ENCODE results near the gene SLITRK3. TPM values are rescaled to one million over a fixed set of nuclear protein-coding genes. Genes with fewer than 3 reads are reported as not detected.

SLITRK3 gene
- total RNA-seq, 3 donors from 2014 or later = not detected

DNA sequence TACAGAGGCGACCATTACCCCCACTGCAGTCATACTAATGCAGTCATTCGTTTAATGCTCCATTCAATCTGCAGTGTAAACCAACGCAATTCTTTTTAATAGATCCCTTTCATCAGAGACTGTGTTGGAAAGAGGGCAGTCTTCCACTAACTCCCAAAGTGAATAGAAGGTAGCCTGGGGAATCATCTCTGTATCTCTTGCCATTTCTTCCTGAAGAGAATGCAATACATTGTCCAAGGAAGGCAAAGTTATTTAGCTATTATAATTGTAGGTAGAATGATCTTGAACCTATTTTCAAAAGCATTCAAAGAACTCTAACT lies 1.3 kb upstream of the SLITRK3 start:
- Mint-ChIP-seq H3K36me3 (ENCODE audit: insufficient read depth) (no peaks in the 10 kb centered on the region), H3K4me1 (ENCODE audit: low read depth) (peaks cover 18% of the 10 kb centered on the region), H3K27me3 (ENCODE audit: low read depth) (peaks cover 47% of the 10 kb centered on the region), H3K4me3 (no peak overlapping the region), H3K9me3 (no peaks in the 10 kb centered on the region)
- DNase-seq (no peak), ATAC-seq (no peak)

DNA sequence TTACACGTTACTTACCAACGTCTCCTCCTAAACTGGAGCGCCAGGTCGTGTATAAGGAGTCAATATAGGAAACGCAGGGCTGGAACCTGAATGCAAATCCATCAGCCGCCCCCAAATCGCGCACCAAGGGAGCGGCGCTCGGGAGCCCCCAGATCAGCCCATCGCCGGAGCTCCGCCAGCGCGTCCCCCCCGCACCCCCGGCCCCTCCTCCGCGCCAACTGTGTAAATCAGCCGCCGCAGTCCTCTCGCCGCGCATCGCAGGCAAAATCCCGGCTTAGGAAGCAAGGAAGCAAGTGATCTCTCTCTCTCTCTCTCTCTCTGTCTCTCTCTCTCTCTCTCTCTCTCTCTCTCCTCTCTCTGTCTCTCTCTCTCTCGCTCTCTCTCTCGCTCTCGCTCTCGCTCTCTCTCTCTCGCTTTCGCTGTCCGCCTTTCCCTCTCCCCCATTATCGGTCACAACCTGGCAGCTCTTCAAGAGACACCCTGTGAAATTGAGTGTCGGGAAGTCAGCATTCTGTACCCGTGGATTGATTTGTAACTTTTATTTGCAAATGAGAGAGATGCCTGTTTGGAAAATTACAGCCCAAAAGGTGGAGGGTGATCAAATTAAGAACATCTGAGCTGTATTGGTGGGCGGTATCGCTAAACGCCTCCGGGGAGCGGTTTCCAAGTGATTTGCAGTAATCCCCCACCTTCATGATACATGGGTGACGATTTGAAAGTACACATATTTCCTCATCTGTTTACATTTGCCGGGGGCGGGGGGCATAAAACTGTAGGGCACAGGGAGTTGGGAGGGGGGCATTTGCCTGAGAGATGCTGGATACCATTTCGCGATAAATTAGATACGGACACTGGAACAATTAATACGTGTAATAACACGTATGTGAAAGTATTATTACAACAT lies 645 bp upstream of the SLITRK3 start:
- no peak for DNase-seq
- ATAC-seq = no peak
- no peaks in the 10 kb centered on the region for H3K9me3 Mint-ChIP-seq
- no peaks in the 10 kb centered on the region for H3K36me3 Mint-ChIP-seq (ENCODE audit: insufficient read depth)
- peak overlapping the region; percentile 71 for H3K4me3 Mint-ChIP-seq
- peaks cover 51% of the 10 kb centered on the region for H3K27me3 Mint-ChIP-seq (ENCODE audit: low read depth)
- H3K4me1 Mint-ChIP-seq (ENCODE audit: low read depth) = peaks cover 18% of the 10 kb centered on the region

DNA sequence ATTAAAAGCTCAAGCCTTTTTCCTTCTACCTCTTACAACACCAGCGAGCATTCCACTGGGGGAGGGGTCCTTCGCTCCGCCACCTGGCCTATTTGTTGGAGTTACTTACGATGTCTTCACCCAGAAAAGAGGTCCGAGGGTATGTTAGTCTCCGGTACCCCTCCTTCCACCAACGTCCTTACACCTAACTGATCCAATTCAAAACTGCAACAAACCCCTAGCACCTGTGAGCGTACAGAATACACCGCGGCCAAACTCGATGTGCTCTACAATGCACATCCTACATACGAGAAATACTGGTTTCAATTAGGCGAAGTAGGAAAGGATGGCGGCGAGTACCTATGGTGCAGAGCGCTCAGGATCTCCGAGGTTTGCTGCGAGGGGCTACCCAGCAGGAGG lies 944 bp downstream of the SLITRK3 start:
- Mint-ChIP-seq H3K9me3 (no peaks in the 10 kb centered on the region), H3K27me3 (ENCODE audit: low read depth) (peaks cover 55% of the 10 kb centered on the region), H3K4me3 (no peak overlapping the region), H3K36me3 (ENCODE audit: insufficient read depth) (no peaks in the 10 kb centered on the region), H3K4me1 (ENCODE audit: low read depth) (peaks cover 18% of the 10 kb centered on the region)
- ATAC-seq (no peak), DNase-seq (no peak)

DNA sequence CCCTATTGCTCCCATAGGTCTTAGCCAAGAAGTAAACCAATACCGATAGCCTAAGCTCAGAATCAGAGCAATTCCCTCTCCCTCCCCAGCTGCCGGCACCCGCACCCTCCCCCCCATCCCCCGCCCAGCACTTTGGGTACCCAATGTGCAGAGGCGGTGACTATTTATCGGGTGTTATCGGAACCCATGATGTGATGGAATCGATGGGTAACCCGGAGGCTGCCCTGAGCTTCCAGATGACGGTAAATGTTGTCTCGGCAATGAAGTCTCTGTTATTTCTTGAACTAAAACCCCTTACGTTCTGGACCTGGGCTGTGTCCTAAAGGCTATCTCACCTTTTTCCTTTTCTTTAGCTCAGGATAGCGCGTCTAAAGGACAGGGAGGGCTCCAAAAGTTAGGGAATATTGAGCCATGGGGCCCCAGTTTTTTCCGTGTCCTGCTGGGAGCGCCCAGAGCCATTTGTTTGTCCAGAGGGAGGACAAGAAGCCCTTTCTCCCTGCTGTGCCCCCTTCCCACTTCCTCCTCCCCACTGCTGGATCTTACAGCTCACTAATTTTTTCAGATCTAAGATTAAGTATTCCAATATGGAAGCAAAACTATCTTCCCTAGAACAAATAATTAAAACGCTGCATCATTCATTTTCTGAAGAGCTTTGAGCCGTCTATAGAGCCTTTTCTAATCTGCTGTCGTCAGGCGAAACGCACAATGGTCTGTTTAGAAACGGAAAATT lies 1.5 kb downstream of the SLITRK3 start:
- H3K36me3 Mint-ChIP-seq (ENCODE audit: insufficient read depth) = no peaks in the 10 kb centered on the region
- H3K4me3 Mint-ChIP-seq = no peak overlapping the region
- DNase-seq (no peak), ATAC-seq (no peak)
- H3K27me3 Mint-ChIP-seq (ENCODE audit: low read depth) = peaks cover 55% of the 10 kb centered on the region
- peaks cover 18% of the 10 kb centered on the region for H3K4me1 Mint-ChIP-seq (ENCODE audit: low read depth)
- H3K9me3 Mint-ChIP-seq = no peaks in the 10 kb centered on the region

DNA sequence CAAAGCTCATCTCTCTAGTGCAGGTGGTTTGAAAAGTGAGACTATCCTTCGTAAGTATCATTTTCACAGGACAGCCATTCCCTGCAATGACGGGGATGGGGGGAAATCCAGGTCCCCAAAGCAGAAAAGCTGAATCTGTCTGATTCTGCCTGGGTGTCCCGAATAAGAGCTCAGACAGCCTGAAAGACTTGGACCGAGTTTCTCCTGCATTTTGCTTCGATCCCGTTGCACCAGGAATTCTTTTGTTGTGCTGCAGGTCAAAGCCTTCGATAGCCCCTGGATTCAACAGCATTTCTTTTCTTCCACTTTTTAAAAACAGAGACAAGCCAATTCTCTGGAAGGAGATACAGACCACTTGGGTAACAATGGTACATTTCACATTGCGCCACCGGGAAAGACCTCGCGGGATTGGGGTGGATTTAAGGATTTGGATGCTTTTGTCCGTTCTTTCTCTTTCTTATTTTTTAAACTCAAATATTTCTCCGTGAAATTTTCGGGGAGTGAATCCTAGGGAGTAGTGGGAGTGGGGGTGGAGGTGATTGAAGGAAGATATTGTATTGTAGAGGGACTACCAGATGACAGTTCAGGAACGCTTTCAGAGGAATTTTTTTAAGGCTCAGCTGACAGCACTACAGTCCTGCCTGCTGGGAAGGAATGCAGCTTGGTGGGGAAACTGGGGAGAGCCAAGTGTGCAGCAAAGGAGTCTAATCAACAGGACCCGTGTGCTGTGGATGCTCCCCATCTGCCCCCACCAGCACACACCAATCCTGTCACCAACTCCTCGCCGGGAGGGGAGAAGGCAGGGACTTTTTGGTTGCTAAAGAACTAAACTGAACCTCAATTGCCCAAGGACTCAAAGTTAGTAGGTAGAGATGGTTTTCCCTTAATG lies 2.6 kb downstream of the SLITRK3 start:
- Mint-ChIP-seq H3K9me3 (no peaks in the 10 kb centered on the region), H3K36me3 (ENCODE audit: insufficient read depth) (no peaks in the 10 kb centered on the region), H3K4me3 (no peak overlapping the region), H3K27me3 (ENCODE audit: low read depth) (peaks cover 54% of the 10 kb centered on the region), H3K4me1 (ENCODE audit: low read depth) (peaks cover 18% of the 10 kb centered on the region)
- DNase-seq (no peak), ATAC-seq (no peak)

DNA sequence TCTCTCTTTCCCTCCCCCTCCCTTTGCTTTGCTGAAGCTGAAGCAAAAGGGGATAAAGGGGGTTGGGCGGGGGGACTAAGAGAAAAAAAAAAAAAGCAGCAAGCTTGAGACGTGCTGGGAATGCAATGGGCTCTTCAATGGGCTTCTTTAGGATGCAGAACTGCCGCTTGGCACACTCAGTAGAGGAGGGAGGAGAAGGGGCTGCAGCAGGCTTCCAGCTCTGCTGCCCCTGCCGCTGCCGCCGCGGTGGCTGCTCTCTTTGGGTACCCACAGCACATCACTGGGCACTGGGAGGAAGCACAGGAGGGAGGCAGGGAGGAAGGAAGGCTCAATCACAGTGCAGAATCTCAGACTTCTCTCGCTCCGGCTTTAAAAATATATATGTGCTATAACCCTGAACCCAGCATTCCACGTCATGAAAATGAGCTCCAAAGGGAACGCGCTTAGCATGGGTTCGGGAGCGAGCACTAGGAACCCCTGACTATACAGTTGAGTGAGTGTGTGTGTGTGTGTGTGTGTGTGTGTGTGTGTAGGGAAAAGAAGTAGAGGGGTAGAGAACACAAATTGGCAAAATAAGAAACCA lies 3.5 kb downstream of the SLITRK3 start:
- ATAC-seq = no peak
- no peaks in the 10 kb centered on the region for H3K36me3 Mint-ChIP-seq (ENCODE audit: insufficient read depth)
- peaks cover 51% of the 10 kb centered on the region for H3K27me3 Mint-ChIP-seq (ENCODE audit: low read depth)
- H3K4me3 Mint-ChIP-seq = no peak overlapping the region
- H3K4me1 Mint-ChIP-seq (ENCODE audit: low read depth) = peaks cover 18% of the 10 kb centered on the region
- DNase-seq = no peak
- H3K9me3 Mint-ChIP-seq = no peaks in the 10 kb centered on the region

DNA sequence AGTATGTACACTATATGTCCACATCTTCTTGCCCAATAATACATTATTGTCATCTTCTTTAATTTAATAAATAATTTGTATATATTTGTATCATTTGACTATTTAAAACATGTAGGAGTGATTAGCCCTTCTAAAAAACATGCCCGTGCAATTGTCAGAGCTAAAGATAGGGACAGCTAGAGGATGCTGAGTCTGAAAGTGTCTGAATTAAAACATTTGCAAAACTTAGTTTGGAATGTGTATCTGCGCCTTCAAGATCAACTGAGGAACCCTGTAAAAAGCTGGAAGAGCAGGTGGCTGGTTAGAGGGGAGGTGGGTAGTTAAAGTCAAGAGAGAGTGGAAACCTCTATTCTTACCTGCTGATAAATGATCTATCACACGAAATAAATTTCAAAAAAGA lies 4.7 kb downstream of the SLITRK3 start:
- H3K27me3 Mint-ChIP-seq (ENCODE audit: low read depth) = peaks cover 45% of the 10 kb centered on the region
- DNase-seq = no peak
- no peak overlapping the region for H3K4me3 Mint-ChIP-seq
- no peaks in the 10 kb centered on the region for H3K9me3 Mint-ChIP-seq
- ATAC-seq = no peak
- H3K4me1 Mint-ChIP-seq (ENCODE audit: low read depth) = peaks cover 13% of the 10 kb centered on the region
- H3K36me3 Mint-ChIP-seq (ENCODE audit: insufficient read depth) = no peaks in the 10 kb centered on the region

DNA sequence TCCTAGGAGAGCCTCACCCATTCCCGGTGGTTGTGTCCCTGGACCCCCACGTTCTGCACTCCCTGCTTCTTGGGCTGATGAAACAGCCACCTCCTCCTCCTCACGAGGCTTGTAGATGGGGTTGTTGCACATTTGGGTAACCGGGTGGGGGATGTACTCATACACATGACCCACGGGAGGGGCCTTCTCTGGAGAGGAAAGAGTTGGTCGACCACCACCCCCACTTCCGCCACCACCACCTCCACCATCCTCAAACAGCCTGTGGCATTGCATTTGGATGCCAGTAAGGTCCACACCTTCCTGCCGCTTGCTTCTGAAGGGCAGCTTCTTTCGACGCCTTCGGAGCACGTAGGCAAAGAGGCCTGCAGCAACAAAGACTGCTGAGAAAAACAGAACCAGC lies 7.7 kb downstream of the SLITRK3 start:
- Mint-ChIP-seq H3K9me3 (no peaks in the 10 kb centered on the region), H3K36me3 (ENCODE audit: insufficient read depth) (no peaks in the 10 kb centered on the region), H3K4me1 (ENCODE audit: low read depth) (no peaks in the 10 kb centered on the region), H3K27me3 (ENCODE audit: low read depth) (peaks cover 21% of the 10 kb centered on the region), H3K4me3 (no peak overlapping the region)
- ATAC-seq (no peak), DNase-seq (no peak)

DNA sequence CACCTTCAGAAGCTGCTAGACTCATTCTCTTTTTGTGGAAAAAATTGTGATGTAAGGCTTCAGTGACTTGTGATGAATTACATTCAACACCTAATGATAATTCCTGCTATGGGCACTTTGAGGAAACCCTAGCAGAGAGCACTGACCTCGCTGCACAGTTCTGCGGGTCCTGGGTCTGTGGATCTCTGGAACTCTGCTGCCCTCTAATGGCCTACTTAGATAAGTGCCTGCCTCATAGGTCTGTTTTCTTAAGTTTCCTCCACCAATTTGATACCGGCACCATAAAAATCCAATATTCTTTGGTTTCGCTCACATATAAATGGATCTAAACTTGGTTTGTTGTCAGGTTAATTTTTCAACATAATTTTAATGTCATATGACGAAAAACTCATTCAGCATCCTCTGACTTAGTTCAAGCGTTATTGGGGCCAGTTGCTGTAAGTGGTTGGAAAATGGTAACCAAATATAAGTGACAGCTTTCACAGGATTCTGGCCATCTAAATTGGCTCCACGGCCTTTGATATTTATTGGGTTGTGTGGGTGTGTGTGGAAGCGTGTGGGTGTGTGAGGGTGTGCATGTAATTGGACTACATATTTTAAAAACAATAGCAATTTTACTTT lies 10.4 kb downstream of the SLITRK3 start:
- no peak overlapping the region for H3K4me3 Mint-ChIP-seq
- no peaks in the 10 kb centered on the region for H3K36me3 Mint-ChIP-seq (ENCODE audit: insufficient read depth)

DNA sequence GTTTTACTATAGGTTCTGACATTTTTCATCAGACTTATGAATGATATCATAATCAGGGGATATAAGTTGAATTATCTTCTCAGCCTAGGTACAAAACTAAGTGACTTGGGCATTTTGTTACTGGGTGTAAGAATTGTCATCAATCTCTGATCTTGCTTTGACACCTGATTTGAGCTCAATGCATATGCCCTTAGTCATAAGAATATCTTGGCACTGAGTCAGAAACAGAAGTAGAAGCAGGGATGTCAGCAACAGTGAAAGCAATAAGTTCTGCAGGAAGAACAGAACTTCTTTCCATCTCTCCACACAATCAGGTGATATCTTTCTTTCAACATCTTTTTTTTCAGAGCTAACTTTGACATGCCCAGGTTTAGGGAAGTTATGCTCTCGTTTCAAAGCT lies 14.6 kb downstream of the SLITRK3 start:
- no peak for DNase-seq
- ATAC-seq = no peak
- H3K27me3 Mint-ChIP-seq (ENCODE audit: low read depth) = peaks cover 1% of the 10 kb centered on the region
- H3K4me3 Mint-ChIP-seq = no peak overlapping the region
- no peaks in the 10 kb centered on the region for H3K36me3 Mint-ChIP-seq (ENCODE audit: insufficient read depth)
- H3K9me3 Mint-ChIP-seq = no peaks in the 10 kb centered on the region
- H3K4me1 Mint-ChIP-seq (ENCODE audit: low read depth) = no peaks in the 10 kb centered on the region

More for the DNA sequence above, 10.4 kb downstream of the SLITRK3 start:
- ATAC-seq = peak; percentile 60 to 67
- no peaks in the 10 kb centered on the region for H3K4me1 Mint-ChIP-seq (ENCODE audit: low read depth)
- no peaks in the 10 kb centered on the region for H3K9me3 Mint-ChIP-seq
- DNase-seq = no peak
- peaks cover 3% of the 10 kb centered on the region for H3K27me3 Mint-ChIP-seq (ENCODE audit: low read depth)

DNA sequence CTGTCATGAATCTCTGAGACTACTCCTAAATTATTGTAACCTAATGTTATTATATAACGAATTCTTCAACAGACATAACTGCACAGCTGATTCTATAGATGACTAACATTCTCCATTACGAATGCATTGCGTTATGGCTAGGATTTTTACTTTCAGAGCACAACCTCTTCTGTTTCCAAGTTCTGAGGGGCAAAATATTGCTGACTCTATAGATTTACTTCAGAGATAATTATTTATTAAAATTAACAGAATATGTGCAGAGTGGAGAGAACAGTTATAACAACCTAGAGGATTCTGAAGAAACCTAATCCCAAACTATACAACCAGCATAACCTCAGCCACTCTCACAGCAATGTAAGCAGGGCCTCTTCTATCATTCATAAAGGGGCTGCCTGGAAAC lies 25.9 kb downstream of the SLITRK3 start:
- Mint-ChIP-seq H3K27me3 (ENCODE audit: low read depth) (no peaks in the 10 kb centered on the region), H3K4me3 (no peak overlapping the region)
- ATAC-seq = no peak

DNA sequence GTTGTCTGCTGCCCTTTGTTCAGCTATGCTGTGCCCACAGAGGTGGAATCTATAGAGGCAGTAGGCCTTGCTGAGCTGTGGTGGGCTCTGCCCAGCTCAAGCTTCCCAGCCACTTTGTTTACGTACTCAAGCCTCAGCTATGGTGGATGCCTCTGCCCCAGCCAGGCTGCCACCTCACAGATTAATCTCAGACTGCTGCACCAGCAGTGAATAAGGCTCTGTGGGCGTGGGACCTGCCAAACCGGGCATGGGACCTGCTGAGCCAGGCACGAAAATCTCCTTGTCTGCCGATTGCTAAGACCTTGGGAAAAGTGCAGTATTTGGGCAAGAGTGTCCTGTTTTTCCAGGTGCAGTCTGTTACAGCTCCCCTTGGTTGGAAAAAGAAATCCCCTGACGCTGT lies 26.8 kb downstream of the SLITRK3 start:
- DNase-seq = no peak
- Mint-ChIP-seq H3K36me3 (ENCODE audit: insufficient read depth) (no peaks in the 10 kb centered on the region), H3K9me3 (no peaks in the 10 kb centered on the region), H3K4me3 (no peak overlapping the region), H3K27me3 (ENCODE audit: low read depth) (no peaks in the 10 kb centered on the region), H3K4me1 (ENCODE audit: low read depth) (no peaks in the 10 kb centered on the region)
- no peak for ATAC-seq

More for the DNA sequence above, 25.9 kb downstream of the SLITRK3 start:
- H3K36me3 Mint-ChIP-seq (ENCODE audit: insufficient read depth) = no peaks in the 10 kb centered on the region
- DNase-seq = no peak
- no peaks in the 10 kb centered on the region for H3K4me1 Mint-ChIP-seq (ENCODE audit: low read depth)
- H3K9me3 Mint-ChIP-seq = no peaks in the 10 kb centered on the region

DNA sequence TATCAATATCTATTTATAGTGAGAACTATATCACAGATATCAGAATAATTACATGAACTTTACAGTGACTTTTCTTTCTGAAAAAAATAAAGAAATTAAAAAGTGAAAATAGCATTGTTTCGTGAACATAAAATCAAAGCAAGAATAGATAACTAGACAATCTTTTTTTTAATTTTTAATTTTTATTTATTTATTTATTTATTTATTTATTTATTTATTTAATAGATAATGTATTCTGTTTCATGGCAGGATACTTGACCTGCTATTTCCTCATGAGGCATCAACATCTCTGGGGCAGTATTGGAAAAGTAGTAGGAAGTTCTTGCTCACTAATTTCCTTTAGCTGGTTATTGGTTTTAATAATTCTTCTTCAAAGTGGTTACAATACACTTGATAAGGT lies 33.3 kb downstream of the SLITRK3 start:
- DNase-seq (no peak), ATAC-seq (no peak)
- H3K27me3 Mint-ChIP-seq (ENCODE audit: low read depth) = no peaks in the 10 kb centered on the region
- H3K4me3 Mint-ChIP-seq = no peak overlapping the region
- H3K4me1 Mint-ChIP-seq (ENCODE audit: low read depth) = no peaks in the 10 kb centered on the region
- peaks cover 4% of the 10 kb centered on the region for H3K9me3 Mint-ChIP-seq
- H3K36me3 Mint-ChIP-seq (ENCODE audit: insufficient read depth) = no peaks in the 10 kb centered on the region
